ENCODE data around the gene RAB3C.

RAB3C gene

DNA sequence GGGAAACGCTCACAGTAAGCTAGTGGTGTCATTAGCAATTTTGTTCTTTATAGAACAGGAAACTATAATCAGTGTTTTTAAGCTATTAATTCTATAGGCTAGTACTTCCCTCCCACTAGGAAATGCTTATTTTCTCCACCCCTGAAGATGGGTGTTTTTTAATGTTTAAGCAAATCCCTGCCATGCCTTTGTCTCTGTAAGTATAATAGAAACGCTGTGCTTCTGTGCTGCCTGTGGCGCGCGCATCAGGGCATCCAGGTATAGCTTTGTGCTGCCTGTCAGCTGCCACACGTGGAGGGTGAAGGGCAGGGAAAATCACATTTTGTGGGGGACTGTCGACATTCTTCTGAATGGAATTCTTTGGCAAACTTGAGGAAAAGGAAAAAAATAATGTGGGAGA lies 217.5 kb downstream of the RAB3C start:
- TF ChIP-seq, protein P1, sequence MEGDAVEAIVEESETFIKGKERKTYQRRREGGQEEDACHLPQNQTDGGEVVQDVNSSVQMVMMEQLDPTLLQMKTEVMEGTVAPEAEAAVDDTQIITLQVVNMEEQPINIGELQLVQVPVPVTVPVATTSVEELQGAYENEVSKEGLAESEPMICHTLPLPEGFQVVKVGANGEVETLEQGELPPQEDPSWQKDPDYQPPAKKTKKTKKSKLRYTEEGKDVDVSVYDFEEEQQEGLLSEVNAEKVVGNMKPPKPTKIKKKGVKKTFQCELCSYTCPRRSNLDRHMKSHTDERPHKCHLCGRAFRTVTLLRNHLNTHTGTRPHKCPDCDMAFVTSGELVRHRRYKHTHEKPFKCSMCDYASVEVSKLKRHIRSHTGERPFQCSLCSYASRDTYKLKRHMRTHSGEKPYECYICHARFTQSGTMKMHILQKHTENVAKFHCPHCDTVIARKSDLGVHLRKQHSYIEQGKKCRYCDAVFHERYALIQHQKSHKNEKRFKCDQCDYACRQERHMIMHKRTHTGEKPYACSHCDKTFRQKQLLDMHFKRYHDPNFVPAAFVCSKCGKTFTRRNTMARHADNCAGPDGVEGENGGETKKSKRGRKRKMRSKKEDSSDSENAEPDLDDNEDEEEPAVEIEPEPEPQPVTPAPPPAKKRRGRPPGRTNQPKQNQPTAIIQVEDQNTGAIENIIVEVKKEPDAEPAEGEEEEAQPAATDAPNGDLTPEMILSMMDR (IDR thresholded peaks at IDR 0.05; ENCODE audit: low read depth, low read length) = no peak
- H3K4me3 ChIP-seq (ENCODE audit: low read depth, low read length) = no peak overlapping the region

DNA sequence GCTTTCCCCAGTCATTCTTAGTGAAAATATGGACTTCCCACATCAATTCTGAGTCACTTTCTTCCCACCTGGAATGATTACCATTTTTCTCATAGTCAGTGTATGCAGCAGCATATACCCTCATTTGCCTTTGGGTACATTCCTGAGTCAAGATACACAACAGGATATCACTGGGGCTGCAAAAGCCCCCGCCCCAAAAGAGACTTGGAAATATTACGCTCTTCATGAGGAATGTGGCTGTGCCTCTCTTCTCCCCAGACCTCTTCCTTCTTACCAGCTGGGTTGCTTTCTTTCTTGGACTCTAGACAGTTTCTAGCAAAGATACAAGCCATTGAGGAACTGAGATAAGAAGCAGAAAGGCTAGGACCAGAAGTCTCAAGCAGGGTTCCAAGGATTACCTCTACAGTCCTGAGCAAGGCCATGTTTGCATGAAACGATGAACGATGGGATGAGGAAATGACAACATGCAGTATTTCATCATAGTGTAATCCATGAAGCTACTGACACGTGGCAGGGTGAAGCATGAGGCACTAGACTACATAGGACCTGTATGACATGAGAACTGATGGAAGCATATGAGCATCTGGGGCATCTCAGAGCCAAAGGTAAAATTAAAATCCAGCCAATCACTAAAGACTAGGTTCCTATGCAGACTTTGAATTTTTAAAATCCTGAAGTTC lies 218.1 kb downstream of the RAB3C start:
- TF ChIP-seq, protein P1 (IDR thresholded peaks at IDR 0.05; ENCODE audit: low read depth, low read length) = no peak
- no peak overlapping the region for H3K4me3 ChIP-seq (ENCODE audit: low read depth, low read length)

DNA sequence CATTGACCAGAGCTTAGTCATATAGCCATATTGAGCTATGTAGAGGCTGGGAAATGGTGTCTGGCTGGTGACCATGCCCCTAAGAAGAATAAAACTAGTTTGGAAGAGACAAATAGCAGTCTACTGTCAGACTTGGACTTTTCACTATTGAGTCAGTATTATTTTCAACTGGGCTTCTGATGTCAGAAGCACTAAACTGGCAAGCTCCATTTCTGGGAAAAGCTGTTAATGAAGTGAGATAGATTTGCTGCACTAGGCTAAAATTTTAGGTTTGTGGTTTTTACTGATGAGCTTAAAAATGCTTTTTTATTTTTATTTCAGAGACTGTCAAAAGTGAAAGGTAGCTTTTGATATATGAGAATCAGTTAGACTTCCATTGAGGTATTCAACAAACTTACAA lies 220.2 kb downstream of the RAB3C start:
- TF ChIP-seq, protein P1 (IDR thresholded peaks at IDR 0.05; ENCODE audit: low read depth, low read length) = no peak
- no peak overlapping the region for H3K4me3 ChIP-seq (ENCODE audit: low read depth, low read length)

DNA sequence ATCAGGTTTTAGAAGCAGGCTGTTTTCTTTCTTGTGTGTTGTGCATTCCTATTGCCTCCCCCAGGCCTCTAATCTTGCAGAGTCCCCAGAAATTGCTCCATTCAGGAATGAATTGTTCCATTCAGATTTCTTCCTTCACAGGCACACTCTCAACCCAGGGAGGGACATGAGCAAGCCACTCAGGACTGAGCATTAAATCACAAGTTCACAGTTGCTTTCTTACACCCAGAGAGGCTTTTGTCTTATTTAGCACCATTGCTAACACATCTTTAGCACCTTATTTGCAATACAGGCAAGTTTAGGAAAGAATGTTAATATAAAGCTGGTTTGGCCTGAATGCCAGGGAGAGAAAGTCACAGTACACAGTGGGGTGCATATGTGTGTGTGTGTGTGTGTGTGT lies 221.4 kb downstream of the RAB3C start:
- no peak overlapping the region for H3K4me3 ChIP-seq (ENCODE audit: low read depth, low read length)
- TF ChIP-seq, protein P1 (IDR thresholded peaks at IDR 0.05; ENCODE audit: low read depth, low read length) = no peak

DNA sequence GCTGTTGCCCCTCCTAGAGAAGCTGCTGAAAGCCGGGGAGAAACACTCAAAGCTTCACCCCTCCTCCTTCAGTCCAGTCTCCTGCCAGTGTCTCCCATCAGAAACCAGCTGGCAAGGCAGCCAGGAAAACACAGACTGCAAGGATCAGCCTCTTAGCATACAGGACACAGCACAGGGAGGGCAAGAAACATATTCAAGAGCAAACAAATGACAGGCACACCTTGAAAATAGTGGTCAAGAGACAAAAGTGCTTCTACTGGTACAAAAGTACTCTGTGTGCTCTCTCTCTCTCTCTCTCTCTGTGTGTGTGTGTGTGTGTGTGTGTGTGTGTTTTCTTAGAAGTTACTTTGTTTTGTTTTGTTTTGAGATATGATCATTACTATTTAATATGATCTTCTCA lies 227.2 kb downstream of the RAB3C start:
- TF ChIP-seq, protein P1 (IDR thresholded peaks at IDR 0.05; ENCODE audit: low read depth, low read length) = no peak
- H3K4me3 ChIP-seq (ENCODE audit: low read depth, low read length) = no peak overlapping the region

DNA sequence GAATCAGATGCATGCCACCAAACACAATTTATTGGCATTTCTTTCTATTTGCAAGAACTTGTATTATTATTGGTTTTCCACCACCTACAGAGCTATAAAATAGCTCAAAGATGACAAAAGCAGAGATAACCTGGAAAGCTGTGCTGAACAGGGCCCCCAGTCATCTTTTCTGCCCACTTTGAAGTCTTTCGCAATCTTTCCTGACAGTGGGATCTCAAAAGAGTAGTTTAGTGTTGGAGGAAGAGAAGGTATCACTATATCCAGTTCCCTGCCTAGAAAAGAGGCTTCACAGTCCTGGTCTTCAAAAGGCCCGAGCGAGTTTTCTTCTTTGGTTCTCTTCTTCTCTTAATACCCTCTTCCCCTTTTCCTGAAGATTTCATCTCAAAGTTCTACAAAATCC lies 231.0 kb downstream of the RAB3C start:
- TF ChIP-seq, protein P1 (IDR thresholded peaks at IDR 0.05; ENCODE audit: low read depth, low read length) = no peak

DNA sequence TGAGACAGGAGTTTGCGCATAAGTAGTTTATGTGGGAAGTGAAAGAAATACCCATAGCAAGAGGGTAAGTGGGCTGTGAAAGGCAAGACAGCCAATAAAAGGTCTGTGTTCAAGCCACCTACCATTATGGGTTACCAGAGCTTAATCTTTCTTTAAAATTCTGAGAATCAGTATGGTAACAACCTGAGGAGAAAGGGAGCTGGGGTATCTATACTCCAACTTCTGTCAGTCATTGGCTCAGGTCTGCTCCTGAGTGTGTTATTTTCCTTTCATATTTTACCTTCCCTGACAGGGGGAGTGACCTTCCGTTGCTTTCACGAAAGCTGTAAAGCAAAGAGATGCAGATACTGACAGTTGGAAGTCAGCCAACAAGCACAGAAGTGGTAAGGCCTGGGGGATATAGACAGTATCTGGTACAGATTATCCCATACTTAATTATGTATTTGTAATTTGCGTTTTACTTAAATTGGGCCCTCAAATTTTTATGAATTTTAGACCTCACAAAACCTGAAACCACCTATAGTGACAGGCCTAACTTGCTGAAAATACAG lies 233.4 kb downstream of the RAB3C start:
- TF ChIP-seq, protein P1 (IDR thresholded peaks at IDR 0.05; ENCODE audit: low read depth, low read length) = no peak
- no peak overlapping the region for H3K4me3 ChIP-seq (ENCODE audit: low read depth, low read length)

More for the DNA sequence above, 231.0 kb downstream of the RAB3C start:
- no peak overlapping the region for H3K4me3 ChIP-seq (ENCODE audit: low read depth, low read length)

All from WI38 (cell line).